CD14-positive monocyte (primary cell): ENCODE measurements around the gene GNAL. TPM values are rescaled to one million over a fixed set of nuclear protein-coding genes. Genes with fewer than 3 reads are reported as not detected.

Experiments used
- DNase-seq, 3 donors: peaks; one replicate each; pipeline ENCODE4 v3.0.0-alpha.2; 2011 to 2022
- H2AFZ ChIP-seq: 2 replicates; pipeline ENCODE4 v1.6.0; 2012; ENCODE audit warnings: mild to moderate bottlenecking, low read depth, low read length, inconsistent platforms; ENCODE audit not compliant: insufficient read depth, poor library complexity, severe bottlenecking
- H3K27ac ChIP-seq, 2 donors: 1 replicate in 1 of 2; 2 replicates in 1 of 2; pipeline ENCODE4 v1.5.1; 2012 to 2013; ENCODE audit warnings: low read length in 2 of 2, control low read depth in 1 of 2, inconsistent platforms in 1 of 2, low read depth in 1 of 2, mild to moderate bottlenecking in 1 of 2
- H3K27me3 ChIP-seq, 2 donors: one replicate each; pipeline versions ENCODE4 v1.6.0 to v1.6.1; 2011 to 2013; ENCODE audit warnings: low read length in 2 of 2; ENCODE audit not compliant: control insufficient read depth in 2 of 2, insufficient read depth in 2 of 2
- H3K36me3 ChIP-seq, 2 donors: replicated peaks in 1 of 2; 1 replicate in 1 of 2; 2 replicates in 1 of 2; pipeline versions ENCODE4 v1.5.1 to v1.6.1; 2012 to 2013; ENCODE audit warnings: low read length in 2 of 2, control low read depth in 1 of 2, inconsistent platforms in 1 of 2, mild to moderate bottlenecking in 1 of 2; ENCODE audit not compliant: insufficient read depth in 2 of 2, control insufficient read depth in 1 of 2
- H3K4me1 ChIP-seq, 2 donors: 1 replicate in 1 of 2; 2 replicates in 1 of 2; pipeline versions ENCODE4 v1.5.1 to v1.6.1; 2012 to 2013; ENCODE audit warnings: low read length in 2 of 2, control low read depth in 1 of 2, inconsistent platforms in 1 of 2, mild to moderate bottlenecking in 1 of 2, moderate library complexity in 1 of 2; ENCODE audit not compliant: insufficient read depth in 2 of 2, control insufficient read depth in 1 of 2
- H3K4me2 ChIP-seq: replicated peaks from 2 replicates; pipeline ENCODE3; 2012; ENCODE audit warnings: low read length, moderate library complexity, mild to moderate bottlenecking; ENCODE audit not compliant: poor library complexity, severe bottlenecking; ENCODE audit errors: extremely low read depth
- H3K4me3 ChIP-seq, 3 experiments: fragments of 200-600 bp in 1 of 3; sonication (generic) in 1 of 3; replicated peaks in 1 of 3; 1 replicate in 2 of 3; 2 replicates in 1 of 3; pipeline ENCODE4 v1.5.1; 2011 to 2013; ENCODE audit warnings: low read length in 3 of 3, mild to moderate bottlenecking in 3 of 3, control low read depth in 2 of 3, low read depth in 2 of 3, inconsistent platforms in 1 of 3, moderate library complexity in 1 of 3
- H3K79me2 ChIP-seq: 2 replicates; pipeline ENCODE4 v1.6.0; 2012; ENCODE audit warnings: mild to moderate bottlenecking, control low read depth, inconsistent platforms, low read length, moderate library complexity; ENCODE audit not compliant: insufficient read depth
- H3K9ac ChIP-seq: 2 replicates; pipeline ENCODE4 v1.6.0; 2017; ENCODE audit warnings: low read length, mild to moderate bottlenecking; ENCODE audit not compliant: insufficient read depth, poor library complexity, severe bottlenecking
- H3K9me3 ChIP-seq, 2 donors: replicated peaks in 1 of 2; 1 replicate in 1 of 2; 2 replicates in 1 of 2; pipeline versions ENCODE4 v1.5.1 to v1.6.1; 2012 to 2013; ENCODE audit warnings: low read length in 2 of 2, control low read depth in 1 of 2; ENCODE audit not compliant: control insufficient read depth in 1 of 2, insufficient read depth in 1 of 2
- H4K20me1 ChIP-seq: 2 replicates; pipeline ENCODE4 v1.6.0; 2012; ENCODE audit warnings: mild to moderate bottlenecking, low read length, control low read depth, moderate library complexity; ENCODE audit not compliant: insufficient read depth
- H3K27ac Mint-ChIP-seq, 7 donors: one replicate each; pipeline ENCODE4 v1.8.0; 2020; ENCODE audit warnings: mild to moderate bottlenecking in 7 of 7, mixed read lengths in 7 of 7, moderate library complexity in 6 of 7, inconsistent platforms in 2 of 7
- H3K27me3 Mint-ChIP-seq, 3 donors: one replicate each; pipeline ENCODE4 v1.8.0; 2021 to 2022; ENCODE audit warnings: low read depth in 3 of 3, mild to moderate bottlenecking in 3 of 3, mixed read lengths in 3 of 3, moderate library complexity in 3 of 3, inconsistent platforms in 1 of 3
- H3K36me3 Mint-ChIP-seq, 2 donors: one replicate each; pipeline ENCODE4 v1.8.0; 2020; ENCODE audit warnings: mixed read lengths in 2 of 2, inconsistent platforms in 1 of 2, mild to moderate bottlenecking in 1 of 2
- H3K4me1 Mint-ChIP-seq: one replicate; pipeline ENCODE4 v1.8.0; 2020; ENCODE audit warnings: mild to moderate bottlenecking, mixed read lengths
- H3K4me3 Mint-ChIP-seq, 2 donors: one replicate each; pipeline ENCODE4 v1.8.0; 2020; ENCODE audit warnings: mild to moderate bottlenecking in 2 of 2, mixed read lengths in 2 of 2, moderate library complexity in 1 of 2
- H3K9me3 Mint-ChIP-seq, 7 donors: one replicate each; pipeline ENCODE4 v1.8.0; 2020 to 2022; ENCODE audit warnings: mixed read lengths in 7 of 7, mild to moderate bottlenecking in 6 of 7, moderate library complexity in 6 of 7, inconsistent platforms in 2 of 7
- WGBS: methylation state at CpG from one replicate; pipeline ENCODE4 v1.1.5; 2013; ENCODE audit warnings: missing lambda C conversion rate; ENCODE audit not compliant: insufficient coverage; 5-methylcytosine and 5-hydroxymethylcytosine counted together
- intact Hi-C, 2 donors: fragments of 100-400 bp; cut with micrococcal nuclease; formaldehyde crosslinking; loops; one replicate each; pipeline versions ENCODE4 v1.15.0 to v1.15.1; 2023
- polyA plus RNA-seq, 3 donors: library from polyadenylated mRNA; depleted of rRNA in 1 of 3; unstranded in 2 of 3; stranded (reverse) in 1 of 3; fragments of 300-500 nt in 2 of 3; fragments of >200 nt in 1 of 3; fragmentation: Illumina TruSeq in 2 of 3; gene quantifications; 1 replicate in 2 of 3; 2 replicates in 1 of 3; pipeline ENCODE4 v1.2.3, GENCODE V29; 2012 to 2021
- TF ChIP-seq, protein P1 (sequence below): fragments of 200-600 bp; IDR thresholded peaks from one replicate; pipeline ENCODE4 v1.8.0; 2022; ENCODE audit warnings: antibody characterized with exemption, mild to moderate bottlenecking

GNAL gene
- polyA plus RNA-seq, 3 donors, result 0.01 to 0.03 TPM; not detected in 1

DNA sequence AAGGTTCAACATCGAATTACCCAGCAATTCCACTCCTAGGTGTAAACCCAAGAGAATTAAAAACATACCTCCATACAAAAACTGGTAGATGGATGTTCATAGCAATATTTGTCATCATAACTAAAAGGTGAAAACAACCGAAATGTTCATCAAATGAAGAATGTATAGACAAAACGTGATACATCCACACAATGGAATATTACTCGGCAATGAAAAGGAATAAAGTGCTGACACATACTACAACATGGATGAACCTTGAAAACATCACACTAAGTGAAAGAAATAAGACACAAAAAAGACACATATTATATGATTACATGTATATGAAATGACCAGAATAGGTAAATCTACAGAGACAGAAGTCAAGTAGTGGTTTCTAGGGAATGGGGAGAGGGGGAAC is 141.5 kb downstream of the GNAL start:
- H3K4me1 Mint-ChIP-seq, result no peaks in the 10 kb centered on the region
- H3K9me3 Mint-ChIP-seq, result peaks cover 0 to 2% (median 0%) of the 10 kb centered on the region in 7 donors
- intact Hi-C loops, result no loop called here
- no peak for DNase-seq
- Histone ChIP-seq H3K79me2 (no peaks in the 10 kb centered on the region), H2AFZ (no peak overlapping the region), H3K4me1 (no peaks in the 10 kb centered on the region), H3K9me3 (no peaks in the 10 kb centered on the region), H3K4me2 (no peak overlapping the region), H3K36me3 (no peaks in the 10 kb centered on the region), H3K4me3 (no peak overlapping the region), H3K27me3 (no peaks in the 10 kb centered on the region), H3K27ac (no peak overlapping the region), H3K9ac (no peak overlapping the region), H4K20me1 (no peaks in the 10 kb centered on the region)
- H3K4me3 Mint-ChIP-seq, result no peak overlapping the region
- H3K36me3 Mint-ChIP-seq, result no peaks in the 10 kb centered on the region
- TF ChIP-seq, protein P1, sequence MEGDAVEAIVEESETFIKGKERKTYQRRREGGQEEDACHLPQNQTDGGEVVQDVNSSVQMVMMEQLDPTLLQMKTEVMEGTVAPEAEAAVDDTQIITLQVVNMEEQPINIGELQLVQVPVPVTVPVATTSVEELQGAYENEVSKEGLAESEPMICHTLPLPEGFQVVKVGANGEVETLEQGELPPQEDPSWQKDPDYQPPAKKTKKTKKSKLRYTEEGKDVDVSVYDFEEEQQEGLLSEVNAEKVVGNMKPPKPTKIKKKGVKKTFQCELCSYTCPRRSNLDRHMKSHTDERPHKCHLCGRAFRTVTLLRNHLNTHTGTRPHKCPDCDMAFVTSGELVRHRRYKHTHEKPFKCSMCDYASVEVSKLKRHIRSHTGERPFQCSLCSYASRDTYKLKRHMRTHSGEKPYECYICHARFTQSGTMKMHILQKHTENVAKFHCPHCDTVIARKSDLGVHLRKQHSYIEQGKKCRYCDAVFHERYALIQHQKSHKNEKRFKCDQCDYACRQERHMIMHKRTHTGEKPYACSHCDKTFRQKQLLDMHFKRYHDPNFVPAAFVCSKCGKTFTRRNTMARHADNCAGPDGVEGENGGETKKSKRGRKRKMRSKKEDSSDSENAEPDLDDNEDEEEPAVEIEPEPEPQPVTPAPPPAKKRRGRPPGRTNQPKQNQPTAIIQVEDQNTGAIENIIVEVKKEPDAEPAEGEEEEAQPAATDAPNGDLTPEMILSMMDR, result no peak
- H3K27me3 Mint-ChIP-seq, result peaks cover 1 to 6% (median 2%) of the 10 kb centered on the region in 3 donors
- H3K27ac Mint-ChIP-seq, result no peak overlapping the region
- no CpG with 5 or more reads among the region's 4 CpGs for WGBS

DNA sequence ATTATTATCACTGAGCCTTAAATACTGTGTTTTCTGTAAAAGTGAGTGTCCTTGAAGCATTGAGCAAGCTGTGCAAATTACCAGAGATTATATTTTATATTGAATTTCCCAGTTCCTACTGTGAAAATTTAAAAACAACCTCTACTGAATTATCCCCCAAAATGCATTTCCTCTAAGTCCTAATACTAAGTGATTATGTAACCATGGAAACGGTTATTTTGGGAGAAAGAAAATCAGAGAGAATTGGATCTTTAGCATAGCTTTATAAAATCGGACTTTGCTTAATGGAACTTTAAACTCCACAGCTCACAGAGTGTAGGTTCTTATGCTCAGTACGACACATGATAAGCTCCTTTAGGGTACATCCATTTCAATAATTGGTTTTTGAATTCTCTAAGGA is 142.9 kb downstream of the GNAL start:
- TF ChIP-seq, protein P1, result no peak
- no peak overlapping the region for H3K27ac ChIP-seq
- no peaks in the 10 kb centered on the region for H4K20me1 ChIP-seq
- H3K4me3 ChIP-seq, result no peak overlapping the region
- H3K4me2 ChIP-seq, result no peak overlapping the region
- Mint-ChIP-seq H3K27ac (no peak overlapping the region), H3K9me3 (peaks cover 0 to 2% (median 0%) of the 10 kb centered on the region in 7 donors), H3K27me3 (peaks cover 1 to 3% (median 2%) of the 10 kb centered on the region in 3 donors), H3K4me1 (peaks cover 2% of the 10 kb centered on the region), H3K4me3 (no peak overlapping the region), H3K36me3 (no peaks in the 10 kb centered on the region)
- intact Hi-C loops, result no loop called here
- no peaks in the 10 kb centered on the region for H3K4me1 ChIP-seq
- no CpG with 5 or more reads among the region's 3 CpGs for WGBS
- H3K9me3 ChIP-seq, result no peaks in the 10 kb centered on the region
- H2AFZ ChIP-seq, result no peak overlapping the region
- no peaks in the 10 kb centered on the region for H3K79me2 ChIP-seq
- H3K36me3 ChIP-seq, result no peaks in the 10 kb centered on the region
- H3K27me3 ChIP-seq, result no peaks in the 10 kb centered on the region
- H3K9ac ChIP-seq, result no peak overlapping the region
- no peak for DNase-seq
